GM19023 (cell line): ENCODE measurements around the gene ZSWIM6.
A peak's percentile ranks its signal among the peaks of the same experiment; 100 is the strongest.
"Not testable (repeated sequence)": the region's sequence is repeated elsewhere in the genome, so short reads cannot be mapped to it uniquely, and the experiment has no call there.

Experiments used
- ATAC-seq: cut with Tn5 transposase; IDR thresholded peaks from one replicate; pipeline ENCODE4 v1.9.1; 2021; ENCODE audit warnings: mild to moderate bottlenecking, moderate library complexity; ENCODE audit not compliant: unreplicated experiment

The ZSWIM6 gene

GRCh38 chr5:61402970-61403900 is 71.2 kb downstream of the ZSWIM6 start:
- ATAC-seq = no peak

GRCh38 chr5:61405511-61406295 is 73.6 kb downstream of the ZSWIM6 start:
- no peak for ATAC-seq

GRCh38 chr5:61406497-61406896 is 74.4 kb downstream of the ZSWIM6 start:
- not testable (repeated sequence) for ATAC-seq

GRCh38 chr5:61407706-61408270 is 75.7 kb downstream of the ZSWIM6 start:
- no peak for ATAC-seq

- ATAC-seq = peak; percentile 99
Measured at GRCh38 chr5:61408476-61409168, 76.6 kb downstream of the ZSWIM6 start.

- ATAC-seq = no peak
Measured at GRCh38 chr5:61409568-61409967, 77.5 kb downstream of the ZSWIM6 start.

- no peak for ATAC-seq
Measured at GRCh38 chr5:61410811-61411210, 78.8 kb downstream of the ZSWIM6 start.

GRCh38 chr5:61412361-61412760 is 80.3 kb downstream of the ZSWIM6 start:
- ATAC-seq = no peak

GRCh38 chr5:61413205-61413604 is 81.1 kb downstream of the ZSWIM6 start:
- not testable (repeated sequence) for ATAC-seq

GRCh38 chr5:61414806-61415205 is 82.7 kb downstream of the ZSWIM6 start:
- ATAC-seq = no peak

- no peak for ATAC-seq
Measured at GRCh38 chr5:61416010-61416409, 84.0 kb downstream of the ZSWIM6 start.

GRCh38 chr5:61416420-61416819 is 84.4 kb downstream of the ZSWIM6 start:
- no peak for ATAC-seq

GRCh38 chr5:61417340-61417739 is 85.3 kb downstream of the ZSWIM6 start:
- no peak for ATAC-seq

- ATAC-seq = no peak
Measured at GRCh38 chr5:61417851-61418250, 85.8 kb downstream of the ZSWIM6 start.

GRCh38 chr5:61419106-61419505 is 87.0 kb downstream of the ZSWIM6 start:
- ATAC-seq = no peak

GRCh38 chr5:61420016-61420415 is 88.0 kb downstream of the ZSWIM6 start:
- no peak for ATAC-seq

GRCh38 chr5:61421262-61421661 is 89.2 kb downstream of the ZSWIM6 start:
- ATAC-seq = not testable (repeated sequence)

- no peak for ATAC-seq
Measured at GRCh38 chr5:61423487-61424145, 91.6 kb downstream of the ZSWIM6 start.

GRCh38 chr5:61425918-61426317 is 93.9 kb downstream of the ZSWIM6 start:
- ATAC-seq = no peak

- no peak for ATAC-seq
Measured at GRCh38 chr5:61429906-61430305, 97.8 kb downstream of the ZSWIM6 start.
